SW 1271 (cell line): ENCODE results near the gene SMC1B.
"Not testable (repeated sequence)": the region's sequence is repeated elsewhere in the genome, so short reads cannot be mapped to it uniquely, and the experiment has no call there.

Experiments used
- DNase-seq, 2 experiments: peaks; one replicate each; lab custom pipeline; 2025; lab: John Stamatoyannopoulos, UW

Gene SMC1B

GRCh38 chr22:45341498-45341897 lies 71.9 kb downstream of the SMC1B start:
- DNase-seq = no peak

- DNase-seq = no peak
Observed at GRCh38 chr22:45340323-45340722, 73.1 kb downstream of the SMC1B start.

- DNase-seq = no peak
Observed at GRCh38 chr22:45338795-45339194, 74.6 kb downstream of the SMC1B start.

- DNase-seq = no peak
Observed at GRCh38 chr22:45337536-45337935, 75.9 kb downstream of the SMC1B start.

GRCh38 chr22:45336971-45337431 lies 76.4 kb downstream of the SMC1B start:
- no peak for DNase-seq

- DNase-seq = no peak
Observed at GRCh38 chr22:45335854-45336522, 77.4 kb downstream of the SMC1B start.

- DNase-seq = no peak
Observed at GRCh38 chr22:45335021-45335818, 78.2 kb downstream of the SMC1B start.

GRCh38 chr22:45334528-45334927 lies 78.9 kb downstream of the SMC1B start:
- no peak for DNase-seq

GRCh38 chr22:45334068-45334467 lies 79.3 kb downstream of the SMC1B start:
- no peak for DNase-seq

GRCh38 chr22:45332001-45332400 lies 81.4 kb downstream of the SMC1B start:
- DNase-seq = no peak

- no peak for DNase-seq
Observed at GRCh38 chr22:45331486-45331885, 81.9 kb downstream of the SMC1B start.

GRCh38 chr22:45330548-45330947 lies 82.9 kb downstream of the SMC1B start:
- no peak for DNase-seq

- DNase-seq = no peak
Observed at GRCh38 chr22:45329530-45329936, 83.9 kb downstream of the SMC1B start.

- DNase-seq = no peak
Observed at GRCh38 chr22:45328822-45329529, 84.4 kb downstream of the SMC1B start.

GRCh38 chr22:45328261-45328660 lies 85.1 kb downstream of the SMC1B start:
- not testable (repeated sequence) for DNase-seq

GRCh38 chr22:45324311-45324711 lies 89.1 kb downstream of the SMC1B start:
- no peak for DNase-seq

GRCh38 chr22:45323695-45324094 lies 89.7 kb downstream of the SMC1B start:
- no peak for DNase-seq

- DNase-seq = no peak
Observed at GRCh38 chr22:45322873-45323525, 90.4 kb downstream of the SMC1B start.

- no peak for DNase-seq
Observed at GRCh38 chr22:45321827-45322226, 91.6 kb downstream of the SMC1B start.

GRCh38 chr22:45320357-45320976 lies 92.9 kb downstream of the SMC1B start:
- DNase-seq = no peak

- no peak for DNase-seq
Observed at GRCh38 chr22:45319324-45319685, 94.1 kb downstream of the SMC1B start.
